NCI-H1092 treated with DMSO at 0.1 percent for 48 hours (cell line): Measurements from ENCODE around the gene RHO.
"Not testable (repeated sequence)": the region's sequence is repeated elsewhere in the genome, so short reads cannot be mapped to it uniquely, and the experiment has no call there.

Experiments used
- DNase-seq: peaks from one replicate; lab custom pipeline; 2025; lab: John Stamatoyannopoulos, UW

The RHO gene

GRCh38 chr3:129528589-129529100, at the start of gene RHO:
RHO (plus strand) TSS chr3:129528639; CDS start chr3:129528734, 95 bp downstream.
- DNase-seq: no peak

GRCh38 chr3:129481225-129481765, 47.1 kb upstream of the RHO start:
- not testable (repeated sequence) for DNase-seq

GRCh38 chr3:129481766-129482332, 46.6 kb upstream of the RHO start:
- no peak for DNase-seq

- DNase-seq: no peak
Measured at GRCh38 chr3:129482721-129483120, 45.7 kb upstream of the RHO start.

GRCh38 chr3:129483870-129484269, 44.6 kb upstream of the RHO start:
- no peak for DNase-seq

GRCh38 chr3:129485146-129485545, 43.3 kb upstream of the RHO start:
- DNase-seq: not testable (repeated sequence)

- DNase-seq: no peak
Measured at GRCh38 chr3:129485721-129486663, 42.4 kb upstream of the RHO start.

GRCh38 chr3:129486664-129487035, 41.8 kb upstream of the RHO start:
- no peak for DNase-seq

GRCh38 chr3:129487183-129487867, 41.1 kb upstream of the RHO start:
- no peak for DNase-seq

- DNase-seq: not testable (repeated sequence)
Measured at GRCh38 chr3:129487868-129488335, 40.5 kb upstream of the RHO start.

GRCh38 chr3:129489258-129489657, 39.2 kb upstream of the RHO start:
- DNase-seq: not testable (repeated sequence)

GRCh38 chr3:129490273-129490675, 38.2 kb upstream of the RHO start:
- DNase-seq: peak; percentile 73

- DNase-seq: not testable (repeated sequence)
Measured at GRCh38 chr3:129491077-129491476, 37.4 kb upstream of the RHO start.

GRCh38 chr3:129491794-129492193, 36.6 kb upstream of the RHO start:
- DNase-seq: no peak

- no peak for DNase-seq
Measured at GRCh38 chr3:129492691-129493090, 35.7 kb upstream of the RHO start.

GRCh38 chr3:129493206-129493605, 35.2 kb upstream of the RHO start:
- no peak for DNase-seq

GRCh38 chr3:129494499-129494898, 33.9 kb upstream of the RHO start:
- DNase-seq: not testable (repeated sequence)

GRCh38 chr3:129495006-129495639, 33.3 kb upstream of the RHO start:
- not testable (repeated sequence) for DNase-seq

- DNase-seq: not testable (repeated sequence)
Measured at GRCh38 chr3:129497876-129498275, 30.6 kb upstream of the RHO start.

GRCh38 chr3:129498603-129499488, 29.6 kb upstream of the RHO start:
- DNase-seq: not testable (repeated sequence)
